GM23248 (cell line): ENCODE results near the gene SCNN1A. TPM values are rescaled to one million over a fixed set of nuclear protein-coding genes. Genes with fewer than 3 reads are reported as not detected.

ENCODE experiments used
- DNase-seq: peaks from one replicate; pipeline ENCODE4 v3.0.0-alpha.2; 2015
- H2AFZ ChIP-seq: fragments of 200-600 bp; sonication (generic); 2 replicates; pipeline ENCODE4 v1.6.1; 2016; ENCODE audit warnings: antibody characterized with exemption
- H3F3A ChIP-seq: fragments of 200-600 bp; sonication (generic); 2 replicates; pipeline ENCODE4 v1.6.1; 2016; ENCODE audit warnings: mild to moderate bottlenecking, antibody characterized with exemption, mixed run types; ENCODE audit not compliant: insufficient read depth
- H3K27ac ChIP-seq: fragments of 200-600 bp; sonication (generic); 2 replicates; pipeline ENCODE4 v1.5.1; 2016; ENCODE audit warnings: mild to moderate bottlenecking
- H3K27me3 ChIP-seq: fragments of 200-600 bp; sonication (generic); replicated peaks from 2 replicates; pipeline ENCODE4 v1.6.1; 2016; ENCODE audit warnings: mild to moderate bottlenecking; ENCODE audit not compliant: insufficient read depth
- H3K36me3 ChIP-seq: fragments of 200-600 bp; sonication (generic); 2 replicates; pipeline ENCODE4 v1.6.1; 2016; ENCODE audit warnings: low read depth, mild to moderate bottlenecking
- H3K4me1 ChIP-seq: fragments of 200-600 bp; sonication (generic); 2 replicates; pipeline ENCODE4 v1.6.1; 2016; ENCODE audit warnings: mild to moderate bottlenecking; ENCODE audit not compliant: insufficient read depth
- H3K4me2 ChIP-seq: fragments of 200-600 bp; sonication (generic); one replicate; pipeline ENCODE4 v1.6.1; 2016; ENCODE audit warnings: mild to moderate bottlenecking; ENCODE audit not compliant: unreplicated experiment
- H3K4me3 ChIP-seq: fragments of 200-600 bp; sonication (generic); 2 replicates; pipeline ENCODE4 v1.5.1; 2016; ENCODE audit warnings: mild to moderate bottlenecking
- H3K79me2 ChIP-seq: fragments of 200-600 bp; sonication (generic); 2 replicates; pipeline ENCODE4 v1.6.1; 2016; ENCODE audit warnings: mild to moderate bottlenecking; ENCODE audit not compliant: insufficient read depth
- H3K9ac ChIP-seq: fragments of 200-600 bp; sonication (generic); 2 replicates; pipeline ENCODE4 v1.6.1; 2016; ENCODE audit warnings: mild to moderate bottlenecking
- H3K9me2 ChIP-seq: fragments of 200-600 bp; sonication (generic); 2 replicates; pipeline ENCODE4 v1.6.1; 2016; ENCODE audit warnings: mixed run types, mild to moderate bottlenecking, moderate library complexity; ENCODE audit not compliant: insufficient read depth
- H3K9me3 ChIP-seq: fragments of 200-600 bp; sonication (generic); one replicate; pipeline ENCODE4 v1.6.1; 2017; ENCODE audit warnings: low read depth
- H4K20me1 ChIP-seq: fragments of 200-600 bp; sonication (generic); 2 replicates; pipeline ENCODE4 v1.6.0; 2016; ENCODE audit not compliant: insufficient read depth
- EZH2 ChIP-seq: fragments of 200-600 bp; sonication (generic); IDR thresholded peaks from 2 replicates; pipeline ENCODE4 v1.6.1; 2018; ENCODE audit warnings: antibody characterized with exemption, mild to moderate bottlenecking; ENCODE audit not compliant: insufficient read depth, poor library complexity, severe bottlenecking
- EZH2phosphoT487 ChIP-seq: fragments of 200-600 bp; sonication (generic); IDR thresholded peaks from 2 replicates; pipeline ENCODE4 v1.6.1; 2018; ENCODE audit warnings: antibody characterized with exemption, moderate library complexity, mild to moderate bottlenecking, low read depth; ENCODE audit not compliant: insufficient read depth
- WGBS, 2 experiments: methylation state at CpG; one replicate each; pipeline ENCODE4 v1.1.6; 2015 to 2017; ENCODE audit warnings: low lambda C conversion rate in 2 of 2, low coverage in 1 of 2; ENCODE audit errors: missing lambda C conversion rate in 2 of 2; 5-methylcytosine and 5-hydroxymethylcytosine counted together
- in situ Hi-C: fragments of 300-500 bp; cut with MboI; formaldehyde crosslinking; loops from 2 replicates; pipeline ENCODE4 v1.15.0; 2020
- polyA plus RNA-seq: library from polyadenylated mRNA; unstranded; fragments of >200 nt; fragmentation: Nextera tagmentation; extraction: Ambion mirVana; gene quantifications from 2 replicates; pipeline ENCODE4 v1.2.1, GENCODE V29; 2016
- total RNA-seq: library from RNA; depleted of rRNA; stranded (reverse); fragments of >200 nt; shearing (Covaris generic); gene quantifications from 2 replicates; pipeline ENCODE4 v1.2.3, GENCODE V29; 2014

Gene SCNN1A
- total and polyA plus RNA-seq, 2 experiments from 2014 or later: 0.59 to 0.76 TPM

GRCh38 chr12:6363330-6364043 is 11.9 kb downstream of the SCNN1A start:
- 2% methylated on average over 47 to 57 of the region's 59 CpGs for WGBS, 2 experiments
- Histone ChIP-seq H3K27me3 (no peaks in the 10 kb centered on the region), H3K36me3 (no peaks in the 10 kb centered on the region), H3F3A (no peaks in the 10 kb centered on the region), H3K27ac (peak overlapping the region; percentile 27), H3K9ac (peak overlapping the region; percentile 86), H3K9me2 (no peaks in the 10 kb centered on the region), H4K20me1 (no peaks in the 10 kb centered on the region), H3K4me2 (peak overlapping the region; percentile 84), H3K9me3 (no peaks in the 10 kb centered on the region), H3K4me1 (peaks cover 5% of the 10 kb centered on the region; the same call in 1 of the 2 replicates), H3K79me2 (no peaks in the 10 kb centered on the region), H3K4me3 (peak overlapping the region; percentile 77), H2AFZ (peak overlapping the region; percentile 87)
- TF ChIP-seq EZH2 (no peak), EZH2phosphoT487 (no peak)
- in situ Hi-C loops: no loop called here
- DNase-seq: peak; percentile 92

DNA sequence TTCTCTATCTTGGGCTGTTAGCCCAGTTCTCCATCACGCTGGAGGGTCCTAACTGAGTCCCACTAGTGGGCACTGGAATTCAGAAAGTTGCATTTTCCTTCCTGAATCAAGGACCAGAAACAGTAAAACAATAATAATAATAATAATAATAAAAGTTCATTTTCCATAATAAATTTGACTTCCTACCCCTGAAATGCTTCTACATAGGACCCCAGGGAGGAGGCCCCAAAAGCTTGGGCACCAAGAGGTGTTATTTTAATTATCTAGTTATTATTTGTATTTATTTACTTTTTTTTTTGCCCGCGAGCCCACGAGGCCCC is 12.4 kb downstream of the SCNN1A start:
- H3K9me2 ChIP-seq: no peaks in the 10 kb centered on the region
- no peaks in the 10 kb centered on the region for H3K9me3 ChIP-seq
- in situ Hi-C loops: no loop called here
- peaks cover 5% of the 10 kb centered on the region; the same call in 1 of the 2 replicates for H3K4me1 ChIP-seq
- no peaks in the 10 kb centered on the region for H4K20me1 ChIP-seq
- H2AFZ ChIP-seq: no peak overlapping the region
- H3K9ac ChIP-seq: peak overlapping the region; percentile 86
- TF ChIP-seq EZH2phosphoT487 (no peak), EZH2 (no peak)
- no peaks in the 10 kb centered on the region for H3F3A ChIP-seq
- DNase-seq: no peak
- H3K79me2 ChIP-seq: no peaks in the 10 kb centered on the region
- peak overlapping the region; percentile 77 for H3K4me3 ChIP-seq
- WGBS, 2 experiments: 1 to 6% methylated on average over 4 of the region's 4 CpGs
- peak overlapping the region; percentile 84 for H3K4me2 ChIP-seq
- peak overlapping the region; percentile 25; the same call in 1 of the 2 replicates for H3K27ac ChIP-seq
- H3K27me3 ChIP-seq: no peaks in the 10 kb centered on the region
- H3K36me3 ChIP-seq: no peaks in the 10 kb centered on the region

DNA sequence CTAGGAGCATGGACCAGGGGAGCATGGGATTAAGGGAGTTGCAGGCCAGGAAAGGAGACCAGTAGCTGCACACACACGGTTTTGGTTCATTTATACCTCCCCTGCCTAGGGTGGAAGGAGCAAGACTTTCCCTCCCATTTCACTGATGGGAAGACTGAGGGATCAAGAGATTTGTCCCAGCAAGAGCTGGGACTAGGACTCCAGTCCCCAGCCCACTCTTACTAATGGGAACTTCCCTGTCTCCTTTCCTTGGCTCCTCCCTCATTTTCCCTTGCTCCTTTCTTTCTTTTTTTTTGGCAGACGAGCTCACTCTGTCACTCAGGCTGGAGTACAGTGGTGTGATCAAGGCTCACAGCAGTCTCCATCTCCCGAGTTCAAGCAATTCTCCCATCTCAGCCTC is 13.0 kb downstream of the SCNN1A start:
- no peak for DNase-seq
- Histone ChIP-seq H3K36me3 (no peaks in the 10 kb centered on the region), H3K9ac (no peak overlapping the region), H3K4me1 (peaks cover 5% of the 10 kb centered on the region; the same call in 1 of the 2 replicates), H3K27me3 (no peaks in the 10 kb centered on the region), H4K20me1 (no peaks in the 10 kb centered on the region), H3K4me3 (no peak overlapping the region), H3K9me3 (no peaks in the 10 kb centered on the region), H3K9me2 (no peaks in the 10 kb centered on the region), H3K27ac (no peak overlapping the region), H3K4me2 (no peak overlapping the region), H3F3A (no peaks in the 10 kb centered on the region), H2AFZ (no peak overlapping the region), H3K79me2 (no peaks in the 10 kb centered on the region)
- TF ChIP-seq EZH2 (no peak), EZH2phosphoT487 (no peak)
- in situ Hi-C loops: no loop called here
- 55 to 61% methylated on average over 3 of the region's 3 CpGs for WGBS, 2 experiments

GRCh38 chr12:6361834-6362233 is 13.5 kb downstream of the SCNN1A start:
- TF ChIP-seq EZH2phosphoT487 (no peak), EZH2 (no peak)
- H3K9ac ChIP-seq: no peak overlapping the region
- H3F3A ChIP-seq: no peaks in the 10 kb centered on the region
- peaks cover 5% of the 10 kb centered on the region; the same call in 1 of the 2 replicates for H3K4me1 ChIP-seq
- H3K9me3 ChIP-seq: no peaks in the 10 kb centered on the region
- no peaks in the 10 kb centered on the region for H4K20me1 ChIP-seq
- in situ Hi-C loops: no loop called here
- no peak overlapping the region for H2AFZ ChIP-seq
- H3K36me3 ChIP-seq: no peaks in the 10 kb centered on the region
- no peaks in the 10 kb centered on the region for H3K79me2 ChIP-seq
- no peaks in the 10 kb centered on the region for H3K27me3 ChIP-seq
- no peak for DNase-seq
- no peak overlapping the region for H3K4me2 ChIP-seq
- WGBS, 2 experiments: 90 to 91% methylated on average over 14 of the region's 14 CpGs
- H3K27ac ChIP-seq: no peak overlapping the region
- no peak overlapping the region for H3K4me3 ChIP-seq
- H3K9me2 ChIP-seq: no peaks in the 10 kb centered on the region
